WI38 (cell line): ENCODE measurements around the gene IGFBP5.

Source experiments
- H3K4me3 ChIP-seq: 2 replicates; pipeline ENCODE4 v1.5.1; 2011; ENCODE audit warnings: low read depth, mild to moderate bottlenecking, control low read depth, low read length
- CTCF ChIP-seq: IDR thresholded peaks from 2 replicates; pipeline ENCODE4 v1.5.1; 2012; ENCODE audit warnings: low read depth, mild to moderate bottlenecking, control low read depth, low read length

IGFBP5 gene

DNA sequence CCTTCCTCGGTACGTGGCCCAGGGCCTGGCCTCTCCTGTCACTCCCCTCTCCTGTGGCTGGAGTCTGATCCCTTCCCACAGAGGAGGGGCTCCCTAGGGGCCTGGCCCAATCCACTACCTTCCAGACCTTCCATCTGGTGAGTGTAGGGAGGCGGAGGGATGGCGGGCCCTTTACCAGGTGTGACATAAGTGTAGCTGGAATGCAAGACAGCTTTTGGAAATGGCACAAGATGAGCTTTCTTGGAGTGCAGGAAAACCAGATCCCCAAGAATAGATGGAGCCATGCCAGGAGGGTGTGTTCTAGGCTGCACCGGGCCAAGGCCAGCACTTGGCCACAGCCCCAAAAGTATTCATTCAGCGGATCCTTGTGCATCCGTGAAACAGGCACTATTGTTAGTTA lies 30.1 kb downstream of the IGFBP5 start:
- H3K4me3 ChIP-seq: no peak overlapping the region
- no peak for TF ChIP-seq CTCF

GRCh38 chr2:216664593-216665034 lies 30.7 kb downstream of the IGFBP5 start:
- no peak overlapping the region for H3K4me3 ChIP-seq

DNA sequence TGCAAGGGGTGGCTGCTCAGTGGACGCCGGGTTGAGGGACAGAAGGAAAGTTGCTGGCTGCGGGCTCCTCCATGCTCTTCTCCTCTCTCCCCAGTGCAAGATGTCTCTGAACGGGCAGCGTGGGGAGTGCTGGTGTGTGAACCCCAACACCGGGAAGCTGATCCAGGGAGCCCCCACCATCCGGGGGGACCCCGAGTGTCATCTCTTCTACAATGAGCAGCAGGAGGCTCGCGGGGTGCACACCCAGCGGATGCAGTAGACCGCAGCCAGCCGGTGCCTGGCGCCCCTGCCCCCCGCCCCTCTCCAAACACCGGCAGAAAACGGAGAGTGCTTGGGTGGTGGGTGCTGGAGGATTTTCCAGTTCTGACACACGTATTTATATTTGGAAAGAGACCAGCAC lies 31.5 kb downstream of the IGFBP5 start:
- TF ChIP-seq CTCF: no peak
- H3K4me3 ChIP-seq: no peak overlapping the region

More at GRCh38 chr2:216664593-216665034, 30.7 kb downstream of the IGFBP5 start:
- TF ChIP-seq CTCF: no peak

DNA sequence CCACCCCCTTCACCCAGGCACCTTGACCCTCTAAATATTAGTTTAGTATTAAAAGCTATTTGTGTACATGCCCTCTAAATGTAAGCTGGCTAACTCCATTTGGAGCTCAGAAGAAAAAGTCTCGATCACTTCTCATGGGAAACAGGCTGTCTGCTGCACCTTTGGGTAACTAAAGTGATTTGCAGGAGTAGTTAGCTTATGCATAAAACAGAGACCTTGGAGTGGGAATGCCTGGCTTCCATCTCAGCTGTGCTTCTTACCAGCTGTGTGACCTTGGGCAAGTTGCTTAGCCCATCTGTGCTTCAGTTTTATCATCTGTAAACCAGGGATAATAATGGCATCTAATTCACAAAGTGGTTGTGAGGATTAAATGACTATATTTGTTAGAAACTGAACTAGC lies 32.2 kb downstream of the IGFBP5 start:
- no peak for TF ChIP-seq CTCF
- no peak overlapping the region for H3K4me3 ChIP-seq

- TF ChIP-seq CTCF: no peak; the same call in 1 of the 2 replicates
Measured at GRCh38 chr2:216661639-216662375, 33.5 kb downstream of the IGFBP5 start.

DNA sequence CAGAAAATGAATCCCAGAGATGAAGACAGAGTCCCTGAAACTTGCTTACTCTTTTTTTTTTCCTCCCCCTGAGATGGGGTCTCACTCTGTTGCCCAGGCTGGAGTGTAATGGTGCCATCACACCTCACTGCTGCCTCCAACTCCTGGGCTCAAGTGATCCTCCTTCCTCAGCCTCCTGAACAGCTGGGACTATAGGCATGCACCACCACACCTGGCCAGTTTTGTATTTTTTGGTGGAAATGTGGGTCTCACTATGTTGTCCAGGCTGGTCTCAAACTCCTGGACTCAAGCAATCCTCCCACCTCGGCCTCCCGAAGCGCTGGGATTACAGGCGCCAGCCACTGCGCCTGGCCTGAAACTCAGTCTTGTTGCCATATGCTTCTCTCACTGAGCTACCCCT lies 34.3 kb downstream of the IGFBP5 start:
- no peak overlapping the region for H3K4me3 ChIP-seq
- no peak for TF ChIP-seq CTCF

More at GRCh38 chr2:216661639-216662375, 33.5 kb downstream of the IGFBP5 start:
- no peak overlapping the region for H3K4me3 ChIP-seq

- H3K4me3 ChIP-seq: no peak overlapping the region
- no peak for TF ChIP-seq CTCF
Measured at GRCh38 chr2:216660496-216660895, 34.9 kb downstream of the IGFBP5 start.
